GM12892 (cell line): Measurements from ENCODE around the gene NEAT1.

Experiments used
- POLR2A ChIP-seq: IDR thresholded peaks from 2 replicates; pipeline ENCODE4 v1.6.1; 2011; ENCODE audit warnings: low read depth, low read length, control low read depth
- POLR2AphosphoS5 ChIP-seq: IDR thresholded peaks from 2 replicates; pipeline ENCODE4 v1.6.1; 2011; ENCODE audit warnings: low read depth, low read length, control low read depth

DNA sequence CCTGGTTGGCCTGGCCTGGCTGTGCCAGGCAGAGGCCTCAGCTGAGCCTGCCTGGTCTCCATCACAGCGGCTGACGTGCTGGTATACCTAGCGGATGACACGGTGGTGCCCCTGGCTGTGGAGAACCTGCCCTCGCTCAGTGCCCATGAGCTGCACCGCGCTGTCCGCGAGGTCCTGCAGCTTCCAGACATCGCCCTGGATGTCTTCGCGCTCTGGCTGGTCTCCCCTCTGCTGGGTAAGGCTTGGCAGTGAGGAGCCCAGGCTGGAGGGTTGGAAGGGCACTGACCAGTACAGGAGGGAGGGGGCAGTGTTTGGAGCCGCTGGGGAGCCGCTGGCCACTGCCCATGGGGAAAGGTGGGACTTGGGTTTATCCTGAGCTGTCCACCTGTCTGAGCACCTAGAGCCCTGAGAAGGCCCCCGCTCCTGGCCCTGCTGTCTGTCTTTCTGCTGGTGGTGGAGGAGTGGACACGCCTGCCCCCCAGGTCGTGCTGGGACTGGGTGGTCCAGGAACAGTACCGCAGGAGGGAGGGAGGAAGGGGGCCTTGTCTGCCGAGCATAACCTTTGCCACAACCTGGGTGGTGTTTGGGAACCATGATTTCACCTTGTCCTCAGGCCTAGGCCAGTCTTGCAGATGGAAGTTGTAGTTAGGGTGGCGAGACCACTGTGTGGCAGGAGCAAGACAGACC lies 33.2 kb upstream of the NEAT1 start:
- TF ChIP-seq POLR2A (no peak), POLR2AphosphoS5 (no peak)
